Measurements from ENCODE around the gene RASSF7.

DNA sequence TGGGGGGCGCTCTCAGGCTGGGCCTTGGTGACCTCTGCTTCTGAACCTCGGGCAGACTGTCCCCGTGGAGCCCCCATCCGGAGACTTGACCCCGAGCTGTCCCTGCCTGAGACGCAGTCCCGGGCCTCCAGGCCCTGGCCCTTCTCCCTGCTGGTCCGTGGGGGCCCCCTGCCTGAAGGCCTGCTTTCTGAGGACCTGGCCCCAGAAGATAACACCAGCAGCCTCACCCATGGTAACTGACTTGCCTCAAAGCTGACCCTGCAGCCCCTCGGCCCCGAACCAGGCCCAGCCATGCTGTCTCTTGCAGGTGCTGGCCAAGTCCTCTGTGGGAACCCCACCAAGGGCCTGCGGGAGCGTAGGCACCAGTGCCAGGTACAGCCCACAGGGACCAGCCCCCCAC lies 9.2 kb upstream of the RASSF7 start:
- TF ChIP-seq, protein P1, sequence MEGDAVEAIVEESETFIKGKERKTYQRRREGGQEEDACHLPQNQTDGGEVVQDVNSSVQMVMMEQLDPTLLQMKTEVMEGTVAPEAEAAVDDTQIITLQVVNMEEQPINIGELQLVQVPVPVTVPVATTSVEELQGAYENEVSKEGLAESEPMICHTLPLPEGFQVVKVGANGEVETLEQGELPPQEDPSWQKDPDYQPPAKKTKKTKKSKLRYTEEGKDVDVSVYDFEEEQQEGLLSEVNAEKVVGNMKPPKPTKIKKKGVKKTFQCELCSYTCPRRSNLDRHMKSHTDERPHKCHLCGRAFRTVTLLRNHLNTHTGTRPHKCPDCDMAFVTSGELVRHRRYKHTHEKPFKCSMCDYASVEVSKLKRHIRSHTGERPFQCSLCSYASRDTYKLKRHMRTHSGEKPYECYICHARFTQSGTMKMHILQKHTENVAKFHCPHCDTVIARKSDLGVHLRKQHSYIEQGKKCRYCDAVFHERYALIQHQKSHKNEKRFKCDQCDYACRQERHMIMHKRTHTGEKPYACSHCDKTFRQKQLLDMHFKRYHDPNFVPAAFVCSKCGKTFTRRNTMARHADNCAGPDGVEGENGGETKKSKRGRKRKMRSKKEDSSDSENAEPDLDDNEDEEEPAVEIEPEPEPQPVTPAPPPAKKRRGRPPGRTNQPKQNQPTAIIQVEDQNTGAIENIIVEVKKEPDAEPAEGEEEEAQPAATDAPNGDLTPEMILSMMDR (IDR thresholded peaks at IDR 0.05) = no peak
- TF ChIP-seq POLR2A (IDR thresholded peaks at IDR 0.05) = no peak
